ENCODE results near the gene JAK1.

DNA sequence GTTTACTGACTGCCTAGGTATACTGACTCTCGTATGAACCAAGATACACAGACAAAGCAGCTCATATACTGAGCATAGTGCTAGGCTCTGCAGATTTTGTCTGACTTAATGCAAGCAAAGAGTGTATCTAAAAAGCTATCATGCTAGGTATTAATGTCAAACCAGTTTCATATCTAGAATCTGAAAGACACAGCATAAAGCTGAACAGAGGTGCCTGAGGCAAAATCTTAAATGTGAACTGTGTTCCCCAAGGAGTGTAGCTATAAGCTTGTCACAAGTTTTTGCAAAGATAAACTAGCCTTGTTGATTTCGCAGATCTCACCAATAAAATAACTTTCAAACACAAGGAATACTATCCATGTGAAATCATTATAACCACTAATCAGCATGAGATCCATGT, 18.1 kb downstream of the JAK1 start:
- TF ChIP-seq GATA2 (IDR thresholded peaks at IDR 0.05; ENCODE audit: low read depth, low read length) (no peak), GATA3 (IDR thresholded peaks at IDR 0.05; ENCODE audit: low read depth, low read length) (no peak; the same call in 1 of the 2 replicates)

All from SH-SY5Y (cell line).